H1 (cell line): ENCODE results near the gene TNNI3. TPM values are rescaled to one million over a fixed set of nuclear protein-coding genes. Genes with fewer than 3 reads are reported as not detected.

ENCODE experiments used
- CTCF ChIA-PET: fragments of 300-600 bp; sonication (Branson Sonifier 250); formaldehyde crosslinking; loops from one replicate; lab custom pipeline; 2021; ENCODE audit not compliant: partially characterized antibody; lab: Charles Lee
- POLR2A ChIA-PET: fragments of 300-600 bp; sonication (Branson Sonifier 250); formaldehyde crosslinking; loops from one replicate; lab custom pipeline; 2021; ENCODE audit warnings: inconsistent platforms; ENCODE audit not compliant: partially characterized antibody; lab: Charles Lee
- DNase-seq, 2 experiments: peaks; one replicate each; pipeline versions ENCODE4 v3.0.0 to v3.0.0-alpha.2; 2010 to 2022; ENCODE audit warnings: low spot score in 2 of 2, low read depth in 1 of 2, mixed read lengths in 1 of 2
- FAIRE-seq: peaks from 2 replicates; lab custom pipeline; 2011; peaks lifted over from hg19 to GRCh38; lab: Jason Lieb, UNC
- H2AFZ ChIP-seq: 2 replicates; pipeline ENCODE4 v1.8.1; 2012; ENCODE audit warnings: low read length, inconsistent platforms
- H2AK5ac ChIP-seq: 2 replicates; pipeline ENCODE4 v1.6.1; 2013; ENCODE audit warnings: low read depth, low read length
- H2BK120ac ChIP-seq: replicated peaks from 2 replicates; pipeline ENCODE3; 2013; ENCODE audit warnings: low read depth, low read length, inconsistent platforms
- H2BK12ac ChIP-seq: 2 replicates; pipeline ENCODE4 v1.6.1; 2013; ENCODE audit warnings: low read depth, low read length
- H2BK15ac ChIP-seq: 2 replicates; pipeline ENCODE4 v1.6.1; 2013; ENCODE audit warnings: low read length
- H2BK20ac ChIP-seq: 2 replicates; pipeline ENCODE4 v1.6.1; 2013; ENCODE audit warnings: low read length
- H2BK5ac ChIP-seq: 2 replicates; pipeline ENCODE4 v1.6.1; 2013; ENCODE audit warnings: low read depth, low read length
- H3K14ac ChIP-seq: 2 replicates; pipeline ENCODE4 v1.6.1; 2013; ENCODE audit warnings: inconsistent platforms; ENCODE audit not compliant: insufficient read length
- H3K18ac ChIP-seq: 2 replicates; pipeline ENCODE4 v1.6.1; 2013; ENCODE audit warnings: low read length; ENCODE audit errors: extremely low read depth
- H3K23ac ChIP-seq: 2 replicates; pipeline ENCODE4 v1.6.1; 2013; ENCODE audit warnings: inconsistent platforms; ENCODE audit not compliant: insufficient read length
- H3K23me2 ChIP-seq: 2 replicates; pipeline ENCODE4 v1.6.1; 2013; ENCODE audit warnings: low read depth, low read length
- H3K27ac ChIP-seq: 2 replicates; pipeline ENCODE4 v1.6.1; 2011; ENCODE audit warnings: low read depth, low read length, inconsistent platforms
- H3K27me3 ChIP-seq, 4 experiments: replicated peaks in 1 of 4; 1 replicate in 1 of 4; 2 replicates in 3 of 4; pipeline versions ENCODE4 v1.6.1 to v1.8.1; 2011 to 2013; ENCODE audit warnings: low read length in 3 of 4, mild to moderate bottlenecking in 3 of 4, inconsistent platforms in 2 of 4, mixed read lengths in 2 of 4, moderate library complexity in 1 of 4; ENCODE audit not compliant: control insufficient read depth in 3 of 4, insufficient read depth in 3 of 4; ENCODE audit errors: extremely low read depth in 1 of 4
- H3K36me3 ChIP-seq, 4 experiments: 2 replicates each; pipeline versions ENCODE4 v1.6.1 to v1.8.1; 2011 to 2013; ENCODE audit warnings: mild to moderate bottlenecking in 4 of 4, low read length in 3 of 4, moderate library complexity in 2 of 4, control low read depth in 1 of 4, inconsistent platforms in 1 of 4; ENCODE audit not compliant: insufficient read depth in 4 of 4, control insufficient read depth in 2 of 4
- H3K4ac ChIP-seq: replicated peaks from 2 replicates; pipeline ENCODE3; 2013; ENCODE audit warnings: low read length, low read depth, mixed read lengths, inconsistent platforms; ENCODE audit not compliant: insufficient read length
- H3K4me1 ChIP-seq, 4 experiments: replicated peaks in 1 of 4; 1 replicate in 1 of 4; 2 replicates in 3 of 4; pipeline versions ENCODE4 v1.6.1 to v1.8.1; 2011 to 2013; ENCODE audit warnings: low read length in 3 of 4, inconsistent platforms in 2 of 4, mixed read lengths in 1 of 4; ENCODE audit not compliant: insufficient read depth in 4 of 4, control insufficient read depth in 3 of 4
- H3K4me2 ChIP-seq, 2 experiments: 2 replicates each; pipeline versions ENCODE4 v1.6.1 to v1.8.1; 2011 to 2013; ENCODE audit warnings: low read depth in 2 of 2, low read length in 2 of 2, control low read depth in 1 of 2, inconsistent platforms in 1 of 2, mild to moderate bottlenecking in 1 of 2; ENCODE audit not compliant: insufficient read depth in 1 of 2
- H3K4me3 ChIP-seq, 4 experiments: fragments of 200-600, 300-600 bp in 1 of 4; sonication (generic), shearing (Covaris generic), sonication (Bioruptor Twin) in 1 of 4; 2 replicates each; pipeline versions ENCODE4 v1.5.1 to v1.8.1; 2011 to 2016; ENCODE audit warnings: low read length in 4 of 4, low read depth in 3 of 4, control low read depth in 2 of 4, inconsistent platforms in 2 of 4, mild to moderate bottlenecking in 2 of 4, mixed read lengths in 1 of 4, moderate library complexity in 1 of 4; ENCODE audit not compliant: insufficient read depth in 2 of 4; ENCODE audit errors: extremely low read depth in 1 of 4
- H3K56ac ChIP-seq: replicated peaks from 2 replicates; pipeline ENCODE3; 2013; ENCODE audit warnings: low read depth, mild to moderate bottlenecking, mixed read lengths, low read length, inconsistent platforms; ENCODE audit not compliant: insufficient read length
- H3K79me1 ChIP-seq: 2 replicates; pipeline ENCODE4 v1.6.1; 2013; ENCODE audit warnings: low read depth, low read length, control low read depth
- H3K79me2 ChIP-seq, 2 experiments: 2 replicates each; pipeline versions ENCODE4 v1.6.1 to v1.8.1; 2012 to 2013; ENCODE audit warnings: low read length in 2 of 2, mild to moderate bottlenecking in 2 of 2, inconsistent platforms in 1 of 2; ENCODE audit not compliant: insufficient read depth in 2 of 2, control insufficient read depth in 1 of 2
- H3K9ac ChIP-seq, 4 experiments: replicated peaks in 1 of 4; 1 replicate in 1 of 4; 2 replicates in 3 of 4; pipeline versions ENCODE4 v1.6.1 to v1.8.1; 2011 to 2013; ENCODE audit warnings: low read depth in 3 of 4, low read length in 3 of 4, control low read depth in 2 of 4, mild to moderate bottlenecking in 2 of 4, moderate library complexity in 2 of 4, inconsistent platforms in 1 of 4; ENCODE audit errors: extremely low read depth in 1 of 4
- H3K9me3 ChIP-seq, 2 experiments: 2 replicates each; pipeline versions ENCODE4 v1.6.1 to v1.8.1; 2012 to 2013; ENCODE audit warnings: mild to moderate bottlenecking in 2 of 2, moderate library complexity in 2 of 2, control low read depth in 1 of 2, inconsistent platforms in 1 of 2, low read depth in 1 of 2, low read length in 1 of 2, mixed read lengths in 1 of 2; ENCODE audit not compliant: insufficient read depth in 2 of 2
- H4K20me1 ChIP-seq, 2 experiments: replicated peaks in 1 of 2; 2 replicates each; pipeline versions ENCODE3 to v1.8.1; 2011 to 2013; ENCODE audit warnings: inconsistent platforms in 2 of 2, low read length in 2 of 2, mild to moderate bottlenecking in 1 of 2; ENCODE audit not compliant: insufficient read depth in 2 of 2, control insufficient read depth in 1 of 2
- H4K5ac ChIP-seq: 2 replicates; pipeline ENCODE4 v1.6.1; 2013; ENCODE audit warnings: low read length, low read depth, mixed read lengths, inconsistent platforms; ENCODE audit not compliant: insufficient read length
- H4K8ac ChIP-seq: 2 replicates; pipeline ENCODE4 v1.8.0; 2013; ENCODE audit warnings: mild to moderate bottlenecking, moderate library complexity, low read length, inconsistent platforms; ENCODE audit not compliant: insufficient read depth; ENCODE audit errors: extremely low read depth
- H4K91ac ChIP-seq: replicated peaks from 2 replicates; pipeline ENCODE3; 2013; ENCODE audit warnings: low read length, mixed read lengths, inconsistent platforms; ENCODE audit not compliant: insufficient read length
- CHD1 ChIP-seq: IDR thresholded peaks from 2 replicates; pipeline ENCODE4 v1.6.1; 2012; ENCODE audit warnings: low read depth, low read length, improper control_type of control experiment
- CHD2 ChIP-seq: IDR thresholded peaks from 2 replicates; pipeline ENCODE4 v1.6.1; 2012; ENCODE audit warnings: low read length, improper control_type of control experiment
- FOSL1 ChIP-seq: IDR thresholded peaks from 2 replicates; pipeline ENCODE4 v1.6.1; 2011; ENCODE audit warnings: mild to moderate bottlenecking, low read depth, low read length, moderate library complexity; ENCODE audit not compliant: insufficient read depth
- KDM1A ChIP-seq: fragments of 200-600, 300-600 bp; sonication (generic); IDR thresholded peaks from 2 replicates; pipeline ENCODE4 v1.7.1; 2016; ENCODE audit warnings: mild to moderate bottlenecking, low read length, borderline replicate concordance
- RAD21 ChIP-seq, 2 experiments: IDR thresholded peaks in 1 of 2; conservative IDR thresholded peaks in 1 of 2; 2 replicates each; pipeline ENCODE4 v1.6.1; 2011; ENCODE audit warnings: low read depth in 2 of 2, low read length in 2 of 2, improper control_type of control experiment in 1 of 2, inconsistent platforms in 1 of 2, mild to moderate bottlenecking in 1 of 2, moderate library complexity in 1 of 2
- SIN3A ChIP-seq, 2 experiments: IDR thresholded peaks in 1 of 2; conservative IDR thresholded peaks in 1 of 2; 2 replicates each; pipeline ENCODE4 v1.6.1; 2011 to 2012; ENCODE audit warnings: low read length in 2 of 2, improper control_type of control experiment in 1 of 2, low read depth in 1 of 2, mild to moderate bottlenecking in 1 of 2
- SIX5 ChIP-seq: IDR thresholded peaks from 2 replicates; pipeline ENCODE4 v1.6.1; 2011; ENCODE audit warnings: mild to moderate bottlenecking, low read depth, low read length
- WGBS, 2 experiments: shearing (Covaris generic) in 1 of 2; methylation state at CpG; one replicate each; pipeline versions ENCODE4 v1.1.6 to v1.1.7; 2013 to 2015; ENCODE audit warnings: low lambda C conversion rate in 2 of 2, mixed read lengths in 2 of 2, inconsistent platforms in 1 of 2, low coverage in 1 of 2, missing lambda C conversion rate in 1 of 2; ENCODE audit not compliant: insufficient replicate concordance in 2 of 2, insufficient coverage in 1 of 2, insufficient read length in 1 of 2; ENCODE audit errors: extremely low coverage in 1 of 2, missing lambda C conversion rate in 1 of 2; 5-methylcytosine and 5-hydroxymethylcytosine counted together
- polyA plus RNA-seq, 7 experiments: library from polyadenylated mRNA; depleted of rRNA in 3 of 7; stranded (reverse) in 5 of 7; unstranded in 2 of 7; fragments of >200 nt in 5 of 7; fragments of 200-250 nt in 2 of 7; gene quantifications; 1 replicate in 5 of 7; 2 replicates in 1 of 7; 4 replicates in 1 of 7; pipeline versions ENCODE4 v1.2.1 to v1.2.3, GENCODE V29; 2011 to 2013; ENCODE audit warnings: missing spikeins in 2 of 7, mixed read lengths in 2 of 7
- total RNA-seq: library from RNA; stranded (reverse); fragmentation: NEBNext Ultra II Directional; extraction: Animal tissue kit (Norgen Biotek cat#: 25700); gene quantifications from 2 replicates; pipeline ENCODE4 v1.2.1, GENCODE V29; 2021
- TF ChIP-seq, protein P1 (sequence below): IDR thresholded peaks from 2 replicates; pipeline ENCODE4 v1.6.1; 2012; ENCODE audit warnings: inconsistent platforms

Gene TNNI3
- total and polyA plus RNA-seq, 2 of the 8 experiments (the other 6 are each of a cell fraction or from before 2014, with no cell fraction given) = 16.9 to 56.0 TPM

GRCh38 chr19:55115446-55116065 is 42.0 kb downstream of the TNNI3 start:
- Histone ChIP-seq H3K27ac (no peak overlapping the region), H3K56ac (no peak overlapping the region), H3K9ac (peak overlapping the region in 1 of 4 experiments; percentile 50; a peak in 2 of 7 replicates), H3K23me2 (peaks cover 17% of the 10 kb centered on the region), H3K14ac (no peak overlapping the region), H3K4me3 (peak overlapping the region; percentile 83 to 92 (median 87); a peak in 6 of 8 replicates), H3K36me3 (peaks cover 0 to 4% (median 0%) of the 10 kb centered on the region in 4 experiments; a peak in 1 of 8 replicates), H4K8ac (no peak overlapping the region), H2BK12ac (no peak overlapping the region), H3K79me1 (peaks cover 32% of the 10 kb centered on the region), H2BK15ac (no peak overlapping the region), H2AFZ (no peak overlapping the region), H3K18ac (no peak overlapping the region), H4K91ac (no peak overlapping the region), H3K4me2 (peak overlapping the region; percentile 96 to 98), H2AK5ac (no peak overlapping the region), H2BK20ac (no peak overlapping the region), H4K20me1 (peaks cover 20 to 25% of the 10 kb centered on the region in 2 experiments), H3K4me1 (peaks cover 0 to 26% (median 17%) of the 10 kb centered on the region in 4 experiments; a peak in 5 of 7 replicates), H2BK120ac (no peak overlapping the region), H3K4ac (no peak overlapping the region), H3K9me3 (no peaks in the 10 kb centered on the region), H2BK5ac (no peak overlapping the region), H3K27me3 (no peaks in the 10 kb centered on the region), H3K79me2 (peaks cover 0 to 33% of the 10 kb centered on the region in 2 experiments; a peak in 2 of 4 replicates), H4K5ac (no peak overlapping the region), H3K23ac (no peak overlapping the region)
- TF ChIP-seq FOSL1 (no peak), SIN3A (conservative IDR thresholded peaks at IDR 0.05 in 1 of 2, IDR thresholded peaks at IDR 0.05 in 1 of 2; ENCODE audit: low read depth in 1 of 2, low read length in 2 of 2) (no peak), CHD1 (no peak), SIX5 (no peak), CHD2 (no peak), RAD21 (IDR thresholded peaks at IDR 0.05 in 1 of 2, conservative IDR thresholded peaks at IDR 0.05 in 1 of 2; ENCODE audit: low read depth in 2 of 2, low read length in 2 of 2) (no peak), KDM1A (no peak)
- TF ChIP-seq, protein P1, sequence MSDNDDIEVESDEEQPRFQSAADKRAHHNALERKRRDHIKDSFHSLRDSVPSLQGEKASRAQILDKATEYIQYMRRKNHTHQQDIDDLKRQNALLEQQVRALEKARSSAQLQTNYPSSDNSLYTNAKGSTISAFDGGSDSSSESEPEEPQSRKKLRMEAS = no peak
- ChIA-PET CTCF (interaction anchor here (1.1 to 3.7 kb wide), 4 partner anchors 9 to 27 kb away, joined by 3 to 15 read pairs (median 8); no protein-coding TSS in a partner anchor), POLR2A (interaction anchor here (0.9 to 6.4 kb wide), 4 partner anchors 9 to 27 kb away, joined by 3 to 72 read pairs (median 10); no protein-coding TSS in a partner anchor)
- no peak for FAIRE-seq
- DNase-seq = no peak
- 85% methylated on average over 11 of the region's 13 CpGs; no CpG with 5 or more reads in 1 of the 2 experiments for WGBS, 2 experiments
